Skeletal muscle tissue (tissue), 4 donors: ENCODE data around the gene CLIC6. TPM values are rescaled to one million over a fixed set of nuclear protein-coding genes. Genes with fewer than 3 reads are reported as not detected.

Experiments used
- H3K27ac ChIP-seq: one replicate; pipeline ENCODE4 v1.7.0; 2013; ENCODE audit warnings: mild to moderate bottlenecking, low read depth, low read length, inconsistent platforms
- H3K27me3 ChIP-seq, 3 donors: one replicate each; pipeline ENCODE4 v1.7.0; 2013; ENCODE audit warnings: low read length in 3 of 3; ENCODE audit not compliant: control insufficient read depth in 3 of 3, insufficient read depth in 3 of 3
- H3K36me3 ChIP-seq, 3 donors: one replicate each; pipeline ENCODE4 v1.7.0; 2013; ENCODE audit warnings: low read length in 3 of 3; ENCODE audit not compliant: control insufficient read depth in 3 of 3, insufficient read depth in 3 of 3
- H3K4me1 ChIP-seq, 3 donors: one replicate each; pipeline ENCODE4 v1.7.0; 2013; ENCODE audit warnings: low read length in 3 of 3, mild to moderate bottlenecking in 3 of 3; ENCODE audit not compliant: control insufficient read depth in 3 of 3, insufficient read depth in 3 of 3
- H3K4me3 ChIP-seq, 3 donors: one replicate each; pipeline ENCODE4 v1.7.0; 2013; ENCODE audit warnings: low read length in 3 of 3
- H3K9ac ChIP-seq, 3 donors: one replicate each; pipeline ENCODE4 v1.7.0; 2013; ENCODE audit warnings: low read length in 3 of 3, mild to moderate bottlenecking in 3 of 3, moderate library complexity in 2 of 3, low read depth in 1 of 3
- H3K9me3 ChIP-seq, 3 donors: one replicate each; pipeline ENCODE4 v1.7.0; 2013; ENCODE audit warnings: low read length in 3 of 3; ENCODE audit not compliant: control insufficient read depth in 3 of 3
- total RNA-seq: library from RNA; depleted of rRNA; stranded (reverse); fragments of >200 nt; gene quantifications from one replicate; pipeline ENCODE4 v1.2.3, GENCODE V29; 2014
- donor health status: Osteomylitis.

Gene CLIC6
- total RNA-seq, result under 0.01 TPM

DNA sequence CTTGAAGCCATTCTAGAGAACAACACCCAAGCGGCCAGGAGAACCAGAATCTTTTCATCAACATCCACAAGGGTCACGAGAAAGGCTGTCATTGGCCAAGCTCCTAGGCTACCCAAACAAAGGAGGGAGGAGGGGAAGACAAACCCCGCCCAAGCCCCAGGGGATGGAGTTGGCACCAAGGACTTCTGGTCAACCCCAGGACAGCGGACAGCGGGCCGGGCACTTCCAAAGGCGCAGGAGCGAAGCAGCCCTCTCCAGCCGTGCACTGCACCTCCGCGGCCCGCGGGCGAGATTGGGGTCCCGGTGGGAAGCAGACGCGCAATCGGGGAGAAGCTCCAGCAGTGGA lies at the start of gene CLIC6:
Gene CLIC6, plus strand, starts transcription at position 192 of the 346 bp plus-strand sequence. CDS start 395 bp downstream, outside the sequence.
- Histone ChIP-seq H3K9me3 (no peaks in the 10 kb centered on the region), H3K4me1 (peaks cover 8 to 11% (median 9%) of the 10 kb centered on the region in 3 donors), H3K27me3 (peaks cover 20 to 56% (median 53%) of the 10 kb centered on the region in 3 donors), H3K36me3 (no peaks in the 10 kb centered on the region), H3K27ac (no peak within 1 kb of the TSS), H3K4me3 (peak within 1 kb of the TSS in 1 of 3 donors; percentile 22), H3K9ac (peak within 1 kb of the TSS in 1 of 3 donors; percentile 23)

DNA sequence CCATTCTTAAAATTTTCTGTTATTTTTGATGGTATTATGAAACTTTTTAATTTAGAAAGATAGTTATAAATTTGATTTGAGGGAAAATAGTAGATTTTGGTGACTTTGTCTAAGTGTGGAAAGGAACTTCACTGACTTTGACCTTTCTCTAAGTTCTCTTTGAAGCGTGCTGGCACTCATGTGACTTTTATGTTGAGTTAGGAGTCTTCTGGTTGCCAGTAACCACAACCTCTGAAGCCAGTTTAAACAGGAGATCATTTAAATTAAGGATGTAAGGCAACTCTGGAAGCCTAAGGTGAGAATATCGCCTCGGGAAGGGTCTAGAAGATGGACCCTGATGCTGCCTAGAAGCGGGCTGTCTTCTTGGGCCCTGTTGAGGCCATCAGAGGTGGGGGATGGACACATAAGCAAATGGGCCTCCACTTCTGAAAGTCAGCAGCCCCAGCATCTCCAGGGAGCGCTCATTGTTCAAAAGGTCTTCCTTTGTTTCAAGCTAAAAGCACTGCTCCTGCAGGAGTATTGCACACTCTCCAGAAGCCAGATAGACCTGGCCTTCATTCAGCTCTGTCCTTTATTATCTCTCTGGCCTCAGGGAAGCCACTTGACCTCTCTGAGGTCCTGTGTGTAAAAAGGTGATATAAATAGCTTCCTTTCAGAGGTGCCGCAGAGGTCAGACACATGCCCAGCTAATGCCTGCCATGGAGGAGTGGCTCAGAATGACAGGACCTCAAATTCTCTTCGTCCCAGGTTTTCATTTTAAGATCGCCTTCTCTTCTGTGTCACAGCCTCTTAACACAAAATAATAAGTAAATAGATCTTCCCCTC lies 48.7 kb upstream of the CLIC6 start:
- H3K9ac ChIP-seq, result peak overlapping the region in 2 of 3 donors; percentile 46 to 51
- no peak overlapping the region for H3K4me3 ChIP-seq
- peaks cover 8 to 20% (median 15%) of the 10 kb centered on the region in 3 donors for H3K4me1 ChIP-seq
- H3K27ac ChIP-seq, result peak overlapping the region; percentile 0
- H3K27me3 ChIP-seq, result no peaks in the 10 kb centered on the region
- H3K9me3 ChIP-seq, result no peaks in the 10 kb centered on the region
- H3K36me3 ChIP-seq, result no peaks in the 10 kb centered on the region

DNA sequence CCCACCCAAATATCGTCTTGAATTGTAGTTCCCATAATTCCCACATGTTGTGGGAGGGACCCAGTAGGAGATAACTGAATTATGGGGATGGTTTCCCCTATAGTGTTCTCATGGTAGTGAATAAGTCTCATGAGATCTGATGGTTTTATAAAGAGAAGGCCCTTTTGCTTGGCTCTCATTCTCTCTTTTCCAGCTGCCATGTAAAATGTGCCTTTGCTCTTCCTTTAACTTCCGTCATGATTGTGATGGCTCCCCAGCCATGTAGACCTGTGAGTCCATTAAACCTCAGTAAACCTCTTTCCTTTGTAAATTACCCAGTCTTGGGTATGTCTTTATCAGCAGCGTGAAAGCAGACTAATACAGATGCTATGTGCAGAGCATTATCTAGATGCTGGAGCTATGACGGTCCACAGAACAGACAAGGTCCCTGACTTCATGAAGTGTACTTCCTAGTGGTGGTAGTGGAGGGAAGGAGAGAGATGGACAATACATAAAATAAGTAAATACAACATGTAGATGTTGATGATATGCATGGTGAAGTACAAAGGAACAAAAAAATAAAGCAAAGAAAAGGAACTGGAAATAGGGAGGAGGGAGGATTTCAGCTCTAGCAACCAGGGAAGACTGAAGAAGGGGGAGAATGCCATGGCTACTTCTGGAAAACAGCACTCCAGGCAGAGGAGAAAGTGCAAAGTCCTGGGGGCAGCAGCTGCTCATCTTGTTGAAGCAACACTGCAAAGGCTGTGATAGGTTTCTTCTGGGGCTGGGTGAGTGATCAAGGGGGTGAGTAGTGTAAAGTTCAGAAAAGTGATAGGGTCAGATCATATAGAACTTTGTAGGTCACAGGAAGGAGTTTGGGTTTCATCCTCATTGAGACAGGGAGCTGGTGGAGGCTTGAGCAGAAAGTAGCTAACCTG lies 47.1 kb upstream of the CLIC6 start:
- H3K9ac ChIP-seq, result no peak overlapping the region
- H3K27me3 ChIP-seq, result no peaks in the 10 kb centered on the region
- peaks cover 8 to 16% (median 9%) of the 10 kb centered on the region in 3 donors for H3K4me1 ChIP-seq
- H3K27ac ChIP-seq, result no peak overlapping the region
- H3K36me3 ChIP-seq, result no peaks in the 10 kb centered on the region
- no peak overlapping the region for H3K4me3 ChIP-seq
- H3K9me3 ChIP-seq, result no peaks in the 10 kb centered on the region

DNA sequence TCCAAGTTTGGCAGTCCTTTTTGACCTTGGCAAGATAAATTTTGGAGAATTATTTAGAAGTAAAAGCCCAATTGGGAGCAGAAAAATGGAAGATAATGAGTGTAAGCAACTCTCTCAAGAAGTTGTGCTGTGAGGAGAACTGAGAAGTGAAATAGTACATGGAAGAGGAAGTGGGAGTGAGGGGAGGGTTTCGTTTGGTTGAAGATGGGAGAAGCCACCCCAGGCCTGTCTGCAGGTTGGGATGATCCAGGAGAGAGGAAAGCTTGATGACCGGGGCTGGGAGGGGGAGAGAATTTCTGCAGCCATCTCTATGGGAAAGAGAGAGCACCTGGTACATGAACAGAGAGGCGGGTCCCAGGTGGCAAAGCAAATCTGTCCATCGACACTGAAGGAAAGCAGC lies 45.3 kb upstream of the CLIC6 start:
- H3K9ac ChIP-seq, result no peak overlapping the region
- H3K27ac ChIP-seq, result no peak overlapping the region
- H3K4me1 ChIP-seq, result peaks cover 8 to 16% (median 9%) of the 10 kb centered on the region in 3 donors
- no peak overlapping the region for H3K4me3 ChIP-seq
- no peaks in the 10 kb centered on the region for H3K9me3 ChIP-seq
- H3K36me3 ChIP-seq, result no peaks in the 10 kb centered on the region
- H3K27me3 ChIP-seq, result no peaks in the 10 kb centered on the region

DNA sequence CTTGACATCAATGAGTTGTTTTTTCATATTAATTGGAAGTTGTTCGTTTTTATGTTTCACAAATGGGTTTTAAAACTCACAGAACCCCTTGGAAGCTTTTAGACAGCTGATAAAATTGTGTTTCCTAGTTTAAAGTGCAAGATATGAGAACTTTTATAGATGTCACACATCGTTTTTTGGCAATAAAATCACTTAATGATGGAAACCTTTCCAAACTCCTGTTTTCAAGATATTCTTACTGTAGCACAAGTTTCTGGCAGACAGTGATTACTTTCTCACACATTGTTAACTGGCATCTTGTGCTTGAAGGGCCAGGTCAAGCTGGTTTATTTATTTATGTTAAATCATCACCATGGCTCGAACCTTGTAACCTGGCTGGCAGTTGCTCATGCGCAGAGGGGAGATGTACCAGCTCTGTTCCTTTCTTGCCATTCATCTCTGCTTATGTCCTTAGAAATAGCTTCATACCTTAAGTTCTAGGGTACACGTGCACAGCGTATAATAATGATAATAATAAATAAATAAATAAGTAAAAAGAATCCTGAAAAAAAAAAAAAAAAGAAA lies 43.7 kb upstream of the CLIC6 start:
- H3K9me3 ChIP-seq, result no peaks in the 10 kb centered on the region
- H3K36me3 ChIP-seq, result no peaks in the 10 kb centered on the region
- peaks cover 5 to 6% (median 5%) of the 10 kb centered on the region in 3 donors for H3K4me1 ChIP-seq
- H3K4me3 ChIP-seq, result no peak overlapping the region
- H3K27me3 ChIP-seq, result no peaks in the 10 kb centered on the region
- H3K9ac ChIP-seq, result no peak overlapping the region
- no peak overlapping the region for H3K27ac ChIP-seq

DNA sequence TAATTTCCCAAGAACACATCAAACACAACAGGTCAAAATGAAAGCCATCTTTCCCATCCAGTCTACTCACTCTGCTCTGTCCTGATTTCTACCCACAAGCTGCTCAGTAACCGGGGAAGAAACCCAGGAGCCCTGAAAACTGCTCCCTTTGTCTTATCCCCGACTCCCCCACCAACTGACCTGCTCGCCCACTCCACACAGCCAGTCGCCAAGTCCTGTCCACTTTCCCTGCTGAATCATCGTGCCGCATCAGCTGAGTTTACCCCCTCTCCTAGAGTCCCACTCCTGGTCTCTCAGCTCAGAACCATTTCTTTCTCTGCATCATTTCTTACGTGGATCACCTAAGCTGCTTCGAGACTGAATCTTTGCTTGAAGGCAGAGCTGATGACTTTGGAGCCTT lies 42.7 kb upstream of the CLIC6 start:
- Histone ChIP-seq H3K9ac (no peak overlapping the region), H3K4me3 (no peak overlapping the region), H3K27me3 (no peaks in the 10 kb centered on the region)

DNA sequence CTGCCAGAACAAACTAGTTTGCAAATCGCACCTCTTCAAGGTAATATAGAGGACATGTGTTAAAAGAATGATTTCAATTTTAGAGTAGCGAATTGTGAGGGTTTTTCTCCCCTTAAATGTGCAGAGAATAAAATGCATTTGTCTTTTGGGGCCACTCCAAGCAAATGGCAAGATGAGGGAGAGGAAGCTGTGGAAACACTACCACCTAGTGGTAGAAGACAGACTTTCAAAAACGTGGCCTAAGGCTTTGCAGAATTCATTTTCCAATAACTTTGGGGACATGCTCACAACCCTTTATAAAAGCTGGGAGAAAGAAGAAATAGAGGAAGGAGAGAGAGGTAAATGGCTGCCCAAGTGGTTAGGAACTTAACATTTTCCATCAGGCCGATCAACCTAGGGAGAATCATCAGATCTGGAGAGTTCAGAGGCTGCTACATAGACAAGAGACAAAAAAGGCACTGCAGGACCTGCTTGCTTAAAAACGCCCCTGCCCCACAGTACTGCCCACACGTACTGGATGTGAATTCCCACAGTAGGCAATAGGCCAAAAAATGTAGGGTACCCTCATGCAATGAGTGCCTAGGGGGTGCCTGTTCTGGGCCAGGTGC lies 38.2 kb upstream of the CLIC6 start:
- Histone ChIP-seq H3K27me3 (peaks cover 4 to 10% (median 5%) of the 10 kb centered on the region in 3 donors), H3K4me1 (no peaks in the 10 kb centered on the region), H3K36me3 (no peaks in the 10 kb centered on the region), H3K9ac (no peak overlapping the region), H3K27ac (no peak overlapping the region), H3K4me3 (no peak overlapping the region), H3K9me3 (no peaks in the 10 kb centered on the region)

More for the DNA sequence above, 42.7 kb upstream of the CLIC6 start:
- Histone ChIP-seq H3K9me3 (no peaks in the 10 kb centered on the region), H3K27ac (no peak overlapping the region), H3K4me1 (no peaks in the 10 kb centered on the region), H3K36me3 (no peaks in the 10 kb centered on the region)

DNA sequence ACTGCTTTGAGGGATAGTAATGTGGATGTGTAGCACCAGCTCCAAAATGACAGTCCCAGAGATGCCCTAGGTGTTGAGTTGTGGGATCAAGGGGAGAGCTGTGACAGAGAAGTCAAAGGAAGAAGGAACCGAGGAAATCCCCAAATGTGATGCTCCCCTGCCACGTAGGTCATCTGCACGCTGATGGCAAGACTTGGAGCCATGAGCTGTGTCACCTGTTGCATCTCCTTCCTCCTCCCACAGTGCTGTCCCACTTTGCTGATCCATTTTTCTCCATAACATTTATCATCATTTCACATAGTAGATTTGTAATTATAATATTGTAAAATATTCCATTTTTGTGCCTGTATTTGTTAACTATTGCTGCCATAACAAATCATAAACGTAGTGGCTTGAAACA lies 36.3 kb upstream of the CLIC6 start:
- H3K4me3 ChIP-seq, result no peak overlapping the region
- no peak overlapping the region for H3K27ac ChIP-seq

DNA sequence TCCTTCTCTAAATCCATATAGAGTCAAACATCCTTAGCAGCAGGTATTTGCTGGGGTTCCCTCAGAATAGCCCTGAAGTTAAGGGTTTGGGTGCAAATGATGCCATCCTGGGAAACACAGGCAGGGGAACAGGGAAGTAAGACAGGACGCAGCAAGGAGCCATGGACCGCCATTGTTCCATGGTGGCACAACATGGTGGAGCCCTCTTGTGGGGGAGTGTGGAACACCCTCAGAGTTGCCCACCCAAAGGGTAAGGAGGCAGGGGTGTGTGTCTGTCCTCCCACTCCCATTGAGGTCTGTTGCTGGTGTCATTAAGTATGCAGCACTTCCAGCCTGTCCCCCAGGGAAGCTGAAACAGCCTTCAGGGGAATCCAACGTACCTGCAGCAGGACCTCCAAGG lies 33.5 kb upstream of the CLIC6 start:
- no peak overlapping the region for H3K4me3 ChIP-seq
- H3K9me3 ChIP-seq, result no peaks in the 10 kb centered on the region
- H3K36me3 ChIP-seq, result no peaks in the 10 kb centered on the region

More for the DNA sequence above, 36.3 kb upstream of the CLIC6 start:
- Histone ChIP-seq H3K9ac (no peak overlapping the region), H3K4me1 (no peaks in the 10 kb centered on the region), H3K27me3 (peaks cover 5 to 16% (median 8%) of the 10 kb centered on the region in 3 donors), H3K9me3 (no peaks in the 10 kb centered on the region), H3K36me3 (no peaks in the 10 kb centered on the region)

More for the DNA sequence above, 33.5 kb upstream of the CLIC6 start:
- Histone ChIP-seq H3K4me1 (no peaks in the 10 kb centered on the region), H3K27ac (no peak overlapping the region), H3K9ac (no peak overlapping the region), H3K27me3 (peaks cover 5 to 16% (median 8%) of the 10 kb centered on the region in 3 donors)
